Subcutaneous adipose tissue (tissue), 4 donors: ENCODE results near the gene ZBTB20. TPM values are rescaled to one million over a fixed set of nuclear protein-coding genes. Genes with fewer than 3 reads are reported as not detected.

Experiments
- total RNA-seq, 4 donors: library from RNA; depleted of rRNA; stranded (reverse); fragments of >200 nt; gene quantifications; one replicate each; pipeline ENCODE4 v1.1.0, GENCODE V29; 2016
- TF ChIP-seq, protein P1 (sequence below): fragments of 450-650 bp; IDR thresholded peaks from one replicate; pipeline ENCODE4 v1.5.1; 2016; ENCODE audit warnings: low read depth, mild to moderate bottlenecking, control low read depth, antibody characterized with exemption, moderate library complexity

The ZBTB20 gene
- total RNA-seq, 4 donors from 2014 or later, result 60.3 to 93.4 (median 69.1) TPM

DNA sequence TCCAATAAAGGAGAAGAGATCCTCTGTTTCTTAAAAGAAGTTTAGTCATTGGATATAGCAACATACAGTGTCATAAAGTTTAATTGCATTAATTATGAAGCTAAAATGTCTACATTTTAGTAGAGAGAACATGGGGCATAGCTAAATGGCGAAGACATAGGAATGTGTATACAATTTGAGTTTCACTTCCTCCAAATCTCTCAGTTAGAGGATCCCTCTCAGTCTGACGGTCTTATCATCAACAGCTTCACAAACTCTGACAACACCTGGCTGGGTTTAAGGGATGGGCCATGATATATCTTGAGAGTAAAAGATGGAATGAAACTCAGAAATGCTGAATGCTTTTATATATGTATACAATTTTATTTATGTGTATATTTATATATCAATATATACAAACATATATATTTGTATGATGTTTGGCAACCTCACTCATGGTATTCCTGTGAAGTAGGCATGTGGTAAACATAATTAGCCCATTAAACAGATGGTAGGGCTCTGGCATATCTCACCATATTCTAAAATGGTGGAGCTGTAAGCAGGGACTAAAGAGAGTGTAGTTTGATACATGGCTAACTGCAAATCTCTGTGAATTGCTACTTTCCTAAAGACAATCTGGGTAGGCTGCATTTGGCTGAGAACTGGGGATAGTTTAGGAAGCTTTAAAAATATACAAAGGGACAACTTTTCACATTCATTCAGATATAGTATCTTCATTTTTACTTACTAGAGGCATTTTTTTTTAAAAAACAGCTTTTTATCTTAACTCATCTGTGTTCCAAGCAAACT, 741.7 kb downstream of the ZBTB20 start:
- TF ChIP-seq, protein P1, sequence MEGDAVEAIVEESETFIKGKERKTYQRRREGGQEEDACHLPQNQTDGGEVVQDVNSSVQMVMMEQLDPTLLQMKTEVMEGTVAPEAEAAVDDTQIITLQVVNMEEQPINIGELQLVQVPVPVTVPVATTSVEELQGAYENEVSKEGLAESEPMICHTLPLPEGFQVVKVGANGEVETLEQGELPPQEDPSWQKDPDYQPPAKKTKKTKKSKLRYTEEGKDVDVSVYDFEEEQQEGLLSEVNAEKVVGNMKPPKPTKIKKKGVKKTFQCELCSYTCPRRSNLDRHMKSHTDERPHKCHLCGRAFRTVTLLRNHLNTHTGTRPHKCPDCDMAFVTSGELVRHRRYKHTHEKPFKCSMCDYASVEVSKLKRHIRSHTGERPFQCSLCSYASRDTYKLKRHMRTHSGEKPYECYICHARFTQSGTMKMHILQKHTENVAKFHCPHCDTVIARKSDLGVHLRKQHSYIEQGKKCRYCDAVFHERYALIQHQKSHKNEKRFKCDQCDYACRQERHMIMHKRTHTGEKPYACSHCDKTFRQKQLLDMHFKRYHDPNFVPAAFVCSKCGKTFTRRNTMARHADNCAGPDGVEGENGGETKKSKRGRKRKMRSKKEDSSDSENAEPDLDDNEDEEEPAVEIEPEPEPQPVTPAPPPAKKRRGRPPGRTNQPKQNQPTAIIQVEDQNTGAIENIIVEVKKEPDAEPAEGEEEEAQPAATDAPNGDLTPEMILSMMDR, result no peak

DNA sequence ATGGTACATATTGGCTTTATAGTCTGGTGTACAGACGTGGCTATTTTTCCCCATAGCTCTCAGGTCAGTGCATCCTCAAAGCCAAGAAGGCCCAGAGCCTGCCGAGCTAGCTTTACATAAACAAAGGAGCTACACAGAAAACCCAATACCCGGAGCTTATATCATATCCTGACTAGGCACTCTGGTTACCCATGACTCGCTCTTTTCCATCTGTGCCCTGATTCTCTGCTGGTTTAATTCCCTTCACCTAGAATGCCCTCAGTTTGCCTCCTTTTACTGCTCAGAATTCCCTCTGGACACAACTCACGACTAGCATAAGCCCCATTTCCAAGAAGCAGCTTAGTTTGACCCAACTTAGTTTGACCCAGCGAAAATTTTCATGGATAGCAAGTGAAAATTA, 742.5 kb downstream of the ZBTB20 start:
- TF ChIP-seq, protein P1, result no peak

DNA sequence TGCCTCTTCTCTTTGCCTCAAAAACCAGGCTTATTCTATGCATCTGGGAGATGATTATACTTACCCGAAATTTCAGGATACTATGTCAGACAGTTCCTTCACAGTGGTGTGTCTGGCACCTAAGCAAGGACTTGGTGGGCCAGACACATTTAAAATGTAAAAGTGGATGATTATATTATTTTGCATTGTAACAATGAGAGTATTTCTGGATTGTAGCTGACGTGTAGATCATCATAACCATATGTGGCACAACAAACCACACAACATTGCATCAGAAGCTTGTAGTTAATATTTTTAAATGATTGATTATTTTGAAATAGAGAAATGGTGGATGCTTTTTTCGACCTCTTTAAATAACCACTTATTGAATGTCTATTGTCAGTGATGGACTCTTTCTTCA, 744.2 kb downstream of the ZBTB20 start:
- TF ChIP-seq, protein P1, result no peak

DNA sequence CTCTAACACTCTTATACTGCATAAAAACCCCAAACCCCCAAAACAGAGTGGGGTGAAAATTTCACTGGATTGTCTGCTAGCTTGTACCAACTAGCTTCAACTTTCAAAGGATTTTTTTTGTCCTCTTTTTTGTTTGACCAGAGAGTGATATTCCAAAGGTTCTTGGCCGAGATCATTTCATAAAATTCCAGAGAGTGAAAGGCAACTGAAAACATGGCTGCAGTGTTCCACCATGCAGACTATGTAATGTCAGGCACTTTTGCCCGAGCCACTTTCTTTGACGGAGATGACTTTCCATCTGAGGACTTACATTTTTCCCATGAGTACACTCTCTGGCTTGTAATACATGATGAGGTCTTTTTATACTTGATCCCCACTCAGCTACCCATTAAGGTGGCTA, 745.7 kb downstream of the ZBTB20 start:
- TF ChIP-seq, protein P1, result no peak

DNA sequence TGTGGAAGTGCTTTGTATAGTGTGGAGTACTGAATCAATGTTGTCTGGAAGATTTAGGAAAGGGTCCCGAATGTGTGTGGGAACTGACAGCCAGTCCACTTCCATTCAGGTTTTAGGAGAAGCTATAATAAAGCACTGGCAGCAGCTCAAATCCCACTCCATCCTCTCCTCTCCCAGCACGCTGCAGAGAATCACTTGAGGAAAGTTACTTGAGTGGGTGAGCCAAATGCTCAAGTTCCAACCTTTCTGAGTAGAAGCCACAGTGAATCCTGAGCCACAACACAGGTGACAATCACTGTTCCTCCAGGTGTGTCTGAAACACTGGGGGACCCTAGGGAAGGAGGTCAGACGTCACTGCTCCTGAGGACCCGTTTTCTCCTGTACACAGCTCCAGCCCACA, 746.7 kb downstream of the ZBTB20 start:
- TF ChIP-seq, protein P1, result no peak

DNA sequence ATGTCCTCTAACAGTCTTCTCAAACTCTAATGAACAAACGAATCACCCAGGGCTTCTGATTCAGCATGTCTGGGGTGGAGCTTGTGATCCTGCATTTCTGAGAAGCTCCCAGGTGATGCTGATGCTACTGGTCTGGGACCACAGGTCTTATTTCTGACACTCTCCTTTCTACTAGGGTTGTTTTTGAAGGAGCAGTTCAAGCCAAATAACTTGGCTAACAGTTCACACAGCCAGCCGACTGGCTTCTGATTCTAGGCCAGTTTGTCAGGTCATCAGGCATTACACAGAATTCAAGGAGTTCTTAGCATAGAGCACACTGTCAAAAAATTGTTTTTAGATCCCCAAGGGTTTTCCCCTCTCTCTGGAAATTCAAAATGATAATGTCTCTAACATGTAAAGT, 752.5 kb downstream of the ZBTB20 start:
- TF ChIP-seq, protein P1, result no peak

DNA sequence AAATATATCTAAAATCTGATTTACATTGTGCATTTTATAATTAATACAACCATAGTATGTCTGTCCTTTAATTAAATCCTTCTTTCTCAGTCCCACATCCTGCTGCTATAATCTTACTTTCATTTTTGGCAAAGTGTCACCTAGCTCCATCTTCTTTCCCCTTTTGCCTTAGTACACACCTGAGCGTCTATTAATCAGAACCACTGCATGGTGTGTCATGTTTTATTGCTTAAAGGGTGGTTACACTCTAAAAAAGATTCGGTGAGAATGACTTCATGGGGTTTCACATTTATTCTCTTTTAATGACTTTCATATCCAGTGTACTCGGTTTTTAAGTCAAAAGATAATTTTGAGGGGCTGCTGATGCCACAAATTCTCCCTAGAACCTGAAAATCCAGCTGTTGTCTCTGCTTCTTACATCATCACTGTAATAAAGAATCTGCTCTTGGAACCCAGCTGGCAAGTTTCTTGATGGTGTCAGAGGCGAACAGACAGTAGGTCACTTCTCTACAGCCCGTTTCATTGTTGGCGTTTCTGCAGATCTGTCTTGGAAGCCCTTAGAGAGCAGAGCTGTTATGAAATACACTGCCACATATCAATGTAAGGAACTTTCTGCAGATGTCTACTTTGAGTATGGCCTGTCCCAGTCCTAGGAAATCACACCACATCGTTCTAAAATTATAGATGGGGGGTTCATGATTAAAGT, 753.6 kb downstream of the ZBTB20 start:
- TF ChIP-seq, protein P1, result no peak
